NCI-H1092 (cell line): ENCODE measurements around the gene SHISAL2A.

ENCODE experiments used
- DNase-seq: peaks from one replicate; lab custom pipeline; 2025; lab: John Stamatoyannopoulos, UW

SHISAL2A gene

DNA sequence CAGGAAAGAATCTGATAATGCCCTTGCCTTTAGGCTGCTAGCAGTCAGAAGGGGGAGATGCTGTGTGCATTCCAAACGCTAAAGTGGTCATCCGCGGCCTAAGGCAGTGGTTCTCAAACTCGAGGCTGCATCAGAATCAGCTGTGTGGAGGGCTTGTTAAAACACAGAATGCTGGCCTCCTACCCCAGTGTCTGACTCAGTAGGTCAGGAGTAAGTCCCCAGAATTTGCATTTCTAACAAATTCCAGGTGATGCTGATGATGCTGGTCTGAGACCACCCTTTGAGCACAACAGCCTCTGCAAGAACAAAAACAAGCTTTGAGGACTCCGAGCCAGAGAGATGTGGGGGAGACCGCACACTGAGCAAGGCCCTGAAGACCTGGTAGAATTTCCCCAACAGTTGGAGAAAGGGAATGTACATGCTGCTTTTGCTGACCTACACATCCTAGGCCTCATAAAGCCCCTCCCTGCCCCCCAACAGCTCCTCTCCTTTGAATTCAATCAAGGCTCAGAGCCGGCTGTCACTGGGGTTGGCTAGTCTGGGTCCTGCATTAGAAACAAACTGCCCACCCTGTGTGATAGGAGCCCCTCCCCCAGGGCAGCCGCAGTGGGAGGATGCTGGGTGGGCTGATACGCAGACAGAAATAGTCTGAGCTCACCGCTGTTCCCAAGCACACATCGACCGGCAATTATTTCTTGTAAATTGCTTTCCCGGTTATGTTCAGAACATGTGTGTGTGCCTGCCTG lies 27.1 kb downstream of the SHISAL2A start:
- no peak for DNase-seq

DNA sequence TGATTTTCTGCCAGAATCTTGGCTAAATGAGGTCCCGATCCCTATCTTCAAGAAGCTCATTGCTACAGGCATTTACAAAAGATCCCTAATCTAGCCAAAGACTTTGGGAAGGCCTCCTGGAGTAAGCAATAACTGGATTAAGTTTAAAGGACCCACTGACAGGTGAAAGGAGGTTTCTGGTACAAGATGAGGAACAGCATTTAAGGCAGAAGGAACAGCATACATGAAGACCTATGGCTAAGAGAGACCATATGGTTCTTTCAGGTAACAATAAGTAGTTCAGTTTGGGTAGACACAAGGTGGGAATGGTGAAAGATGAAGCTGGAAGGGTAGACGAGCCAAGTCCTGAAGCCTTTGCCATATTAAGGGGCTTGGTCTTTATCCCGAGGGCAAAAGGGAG lies 27.8 kb downstream of the SHISAL2A start:
- DNase-seq: no peak

DNA sequence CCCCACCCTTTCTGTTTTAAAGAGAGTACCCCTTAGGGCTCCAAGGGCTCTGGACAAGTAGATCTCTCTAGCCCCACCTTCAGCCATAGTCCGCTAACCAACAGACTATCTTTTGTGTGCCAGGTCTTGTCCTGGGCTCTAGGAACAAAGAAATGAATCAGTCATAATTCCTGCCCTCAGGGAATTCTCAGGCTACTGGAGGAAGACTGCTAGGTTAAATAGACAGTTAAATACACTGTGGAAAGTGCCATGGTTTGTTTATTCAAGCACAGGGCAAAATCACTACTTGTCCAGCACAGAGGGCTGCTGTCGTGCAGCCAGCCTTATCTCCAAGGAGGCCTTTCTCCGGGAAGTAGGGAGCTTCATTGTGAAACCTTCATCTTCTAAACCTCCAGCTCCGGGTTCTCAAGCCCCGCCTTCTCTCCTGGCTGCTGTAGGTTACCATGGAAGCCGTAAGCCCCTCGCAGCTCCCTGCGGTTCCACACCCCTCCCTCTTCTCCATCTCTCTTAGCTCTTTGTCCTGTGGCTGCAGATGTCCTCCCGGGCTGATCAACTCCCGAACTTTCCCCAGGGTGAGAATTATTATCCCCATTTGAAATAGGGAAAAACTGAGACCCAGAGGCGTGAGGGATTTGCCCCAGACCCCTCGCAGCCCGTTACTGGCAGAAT lies 29.8 kb downstream of the SHISAL2A start:
- no peak for DNase-seq

DNA sequence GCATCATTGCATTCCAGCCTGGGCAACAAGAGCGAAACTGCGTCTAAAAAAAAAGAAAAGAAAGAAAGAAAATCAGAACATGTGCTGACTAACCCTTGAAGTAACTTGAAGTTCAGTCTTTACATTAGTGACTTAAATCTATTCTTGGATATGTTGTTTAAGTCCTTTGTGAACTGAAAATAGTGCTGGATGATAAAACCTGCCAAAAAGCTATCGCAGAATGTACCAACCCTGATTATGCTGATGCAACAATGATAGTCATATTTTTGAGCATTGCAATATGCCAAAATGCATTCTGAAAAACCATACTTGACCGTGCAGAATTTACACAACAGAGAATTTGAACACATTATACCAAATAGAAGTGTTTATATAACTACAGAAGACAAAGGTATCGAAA lies 30.7 kb downstream of the SHISAL2A start:
- DNase-seq: no peak

DNA sequence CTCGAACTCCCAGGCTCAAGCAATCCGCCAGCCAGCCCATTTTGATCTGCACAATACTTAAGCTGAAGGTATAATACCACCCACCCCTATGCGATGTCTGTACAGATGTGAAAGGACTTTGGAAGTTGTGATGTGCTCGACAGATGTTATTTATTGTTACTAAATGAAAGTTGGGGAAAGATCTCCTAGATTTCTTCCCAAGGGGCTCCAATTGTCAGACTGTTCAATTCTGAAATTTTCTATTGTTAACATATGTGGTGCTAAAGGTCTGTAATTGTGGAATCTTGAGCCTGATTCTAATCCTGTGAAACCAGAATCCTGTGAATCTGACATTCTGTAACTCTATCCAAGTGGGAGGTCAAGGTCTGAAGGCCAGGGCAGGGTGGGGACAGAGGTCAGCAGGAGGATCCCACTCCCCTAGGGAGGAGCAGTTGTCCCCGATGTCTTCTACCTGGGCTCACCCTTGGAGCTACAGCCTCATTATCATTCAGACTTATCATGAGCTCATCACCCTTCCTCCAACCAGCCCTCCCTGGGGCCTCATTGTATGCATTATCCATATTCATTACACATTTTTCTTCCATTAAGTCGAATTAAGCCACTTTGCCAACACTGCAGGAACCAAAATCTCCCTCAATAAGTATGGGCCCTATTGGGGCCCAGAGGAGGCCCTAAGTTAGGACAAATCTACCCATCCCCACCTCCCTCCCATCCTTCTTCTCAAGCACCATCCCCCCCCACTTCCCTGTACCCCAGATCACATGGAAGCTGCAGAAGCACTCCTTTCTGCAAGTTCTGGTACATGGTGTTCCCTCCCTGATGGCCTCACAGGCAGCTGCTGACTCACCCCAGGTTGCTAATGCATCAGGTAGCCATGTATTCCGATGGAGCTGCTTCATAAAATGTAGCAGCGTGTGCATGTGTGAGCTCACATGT lies 32.3 kb downstream of the SHISAL2A start:
- no peak for DNase-seq

DNA sequence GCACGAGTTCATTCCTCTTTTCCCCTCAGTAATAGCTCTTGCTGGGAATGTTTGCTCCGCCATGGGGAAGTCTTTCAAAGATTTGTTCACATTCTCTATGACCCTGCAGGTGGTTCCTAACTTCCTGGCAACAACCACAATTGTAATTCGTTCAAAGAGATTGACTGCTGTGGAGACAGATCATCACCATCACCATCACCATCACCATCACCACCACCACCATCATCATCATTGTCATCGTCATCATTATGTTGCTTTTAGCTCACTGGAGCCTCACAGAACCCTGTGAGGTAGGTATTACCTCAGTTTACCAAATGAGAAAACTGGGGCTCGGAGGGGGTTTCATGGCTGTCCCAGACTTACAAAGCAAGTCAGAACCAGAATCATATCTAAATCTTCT lies 34.3 kb downstream of the SHISAL2A start:
- DNase-seq: no peak

DNA sequence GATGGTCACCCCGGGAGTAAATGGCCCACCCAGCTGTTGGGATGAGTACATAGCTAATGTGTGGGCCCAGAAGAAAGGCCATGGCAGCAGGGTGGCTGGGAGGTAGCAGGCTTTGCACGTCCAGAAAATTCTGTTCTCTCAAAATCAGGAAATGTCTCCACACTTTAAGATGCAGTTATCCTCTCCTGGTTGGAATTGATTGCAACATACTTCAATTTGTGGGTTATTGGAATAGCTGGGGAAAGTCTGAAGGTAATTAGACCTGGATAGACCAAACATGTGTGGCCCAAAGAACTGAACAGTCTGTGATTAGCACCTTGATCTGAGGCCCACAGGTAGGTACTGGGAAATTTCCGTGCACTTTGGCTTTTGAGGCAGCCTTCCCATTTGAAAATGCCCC lies 35.0 kb downstream of the SHISAL2A start:
- no peak for DNase-seq

DNA sequence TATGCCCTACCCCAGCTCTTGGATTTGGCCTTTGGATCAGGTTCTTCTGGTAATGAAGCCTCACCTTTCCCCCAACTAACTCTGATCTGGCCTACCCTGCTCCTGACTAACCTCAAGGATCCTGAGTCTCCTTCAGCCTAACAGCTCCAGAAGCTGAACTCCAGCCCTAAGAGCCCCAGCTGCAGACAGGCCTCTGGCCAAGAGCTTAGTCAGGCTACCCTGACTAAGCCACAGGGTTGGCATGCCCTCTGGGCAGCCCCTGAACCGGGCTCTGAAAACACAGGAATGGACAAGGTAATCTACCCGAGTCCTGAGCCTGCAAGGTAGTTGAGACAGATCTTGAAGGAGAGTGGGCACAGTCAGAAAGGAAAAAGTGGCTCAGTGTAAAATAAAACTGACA lies 35.7 kb downstream of the SHISAL2A start:
- DNase-seq: no peak

DNA sequence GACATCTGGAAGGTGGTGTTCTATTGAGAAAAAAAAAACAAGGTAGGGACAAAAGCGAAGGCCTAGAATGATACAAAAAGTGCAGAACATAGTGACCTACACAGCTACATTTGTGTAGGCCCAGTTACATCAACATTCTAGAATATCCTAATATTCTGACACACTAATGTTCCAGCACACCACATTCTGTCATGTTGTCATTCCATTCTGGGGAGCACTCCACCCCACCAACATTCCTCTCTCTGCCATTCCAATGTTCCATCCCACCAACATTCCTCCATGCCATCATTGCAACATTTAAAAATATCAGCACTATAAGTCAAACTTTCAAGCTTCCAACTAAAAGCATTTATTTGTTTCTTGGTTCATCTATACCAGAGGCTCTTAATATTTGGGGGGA lies 36.7 kb downstream of the SHISAL2A start:
- no peak for DNase-seq

DNA sequence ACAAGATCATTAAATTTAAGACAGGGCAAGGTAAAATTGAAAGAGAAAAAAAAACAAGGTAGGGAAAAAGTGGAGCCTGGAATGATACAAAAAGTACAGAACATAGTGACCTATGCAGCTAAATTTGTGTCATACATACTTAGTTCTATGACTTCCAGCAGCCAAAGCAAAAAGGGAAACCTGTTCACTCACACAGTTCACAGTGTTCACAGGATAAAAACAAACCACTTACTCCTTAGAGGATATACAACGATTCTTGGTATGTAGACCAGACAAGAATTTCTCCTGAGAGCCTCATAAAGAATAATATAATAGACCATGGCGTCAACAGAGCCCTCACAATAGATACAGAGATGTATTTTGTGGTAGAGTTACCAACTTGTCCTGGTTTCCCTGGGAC lies 37.6 kb downstream of the SHISAL2A start:
- no peak for DNase-seq

DNA sequence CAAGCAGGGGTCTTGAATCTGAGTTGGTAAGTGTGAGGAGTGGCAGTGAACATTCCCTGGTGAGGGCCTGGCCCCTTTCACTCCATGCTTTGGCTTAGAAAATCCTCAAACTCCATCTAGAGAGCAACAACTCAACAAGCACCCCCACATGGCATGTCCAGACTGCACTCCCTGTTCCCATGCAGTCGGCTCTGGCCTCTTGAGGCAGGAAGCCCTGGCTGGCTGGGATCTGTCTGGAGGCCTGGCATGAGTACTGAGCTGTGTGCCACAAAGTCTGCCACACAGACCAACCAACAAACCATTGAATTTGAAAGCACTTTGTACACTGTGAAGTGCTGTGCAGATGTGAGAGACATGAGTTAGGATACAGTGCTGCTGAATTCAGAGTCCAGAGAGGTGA lies 40.0 kb downstream of the SHISAL2A start:
- DNase-seq: no peak

DNA sequence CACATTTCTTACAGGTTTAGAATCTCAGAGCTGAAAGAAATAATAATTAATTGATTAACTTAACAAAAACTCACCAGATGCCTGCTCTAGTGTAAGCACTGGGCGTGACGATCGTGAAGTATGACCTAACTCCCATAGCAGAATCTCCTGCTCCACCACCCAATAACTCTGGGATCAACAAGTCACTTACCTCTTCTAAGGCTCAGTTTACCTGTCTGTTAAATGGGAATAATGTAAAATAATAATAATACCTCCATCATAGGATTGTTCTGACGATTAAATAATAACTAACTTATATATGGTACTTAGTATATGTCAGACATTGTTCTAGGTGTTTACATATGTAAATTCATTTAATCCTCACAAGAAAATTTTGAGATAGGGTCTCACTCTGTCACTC lies 40.5 kb downstream of the SHISAL2A start:
- no peak for DNase-seq

DNA sequence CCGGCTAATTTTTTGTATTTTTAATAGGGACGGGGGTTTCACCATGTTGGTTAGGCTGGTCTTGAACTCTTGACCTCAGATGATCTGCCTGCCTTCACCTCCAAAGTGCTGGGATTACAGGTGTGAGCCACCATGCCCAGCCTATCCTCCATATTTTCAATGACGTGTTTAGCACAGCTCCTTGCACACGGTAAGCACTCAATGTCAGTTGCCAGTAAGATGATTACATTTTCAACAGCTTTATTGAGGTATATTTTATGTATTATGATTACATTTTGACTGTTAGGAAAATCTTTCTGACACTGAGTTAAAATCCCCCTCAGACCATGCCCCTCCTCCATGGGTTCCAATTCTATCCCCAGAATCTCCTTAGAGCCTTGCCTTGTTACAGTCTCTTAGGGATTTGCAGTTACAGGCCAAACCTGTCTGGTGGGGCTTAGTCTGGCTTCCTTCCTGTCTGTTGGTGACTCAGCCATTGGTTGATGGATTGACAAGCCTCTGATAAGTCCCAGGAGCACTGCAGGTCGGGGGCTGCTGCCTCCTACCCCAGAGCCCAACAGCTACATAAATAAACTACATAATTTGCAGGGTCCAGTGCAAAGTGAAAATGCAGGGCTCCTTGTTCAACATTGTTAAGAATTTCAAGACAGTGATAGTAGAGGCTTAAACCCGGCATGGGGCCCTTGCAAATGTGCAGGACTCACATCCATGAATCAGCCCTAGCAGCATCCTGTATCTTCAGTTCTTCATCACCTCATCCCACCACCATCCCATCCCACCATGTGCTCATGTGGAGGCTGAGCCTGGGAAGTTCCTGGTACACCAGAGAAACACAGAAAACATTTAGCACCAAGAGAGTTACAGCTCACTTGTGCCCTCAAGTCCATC lies 41.8 kb downstream of the SHISAL2A start:
- DNase-seq: no peak

DNA sequence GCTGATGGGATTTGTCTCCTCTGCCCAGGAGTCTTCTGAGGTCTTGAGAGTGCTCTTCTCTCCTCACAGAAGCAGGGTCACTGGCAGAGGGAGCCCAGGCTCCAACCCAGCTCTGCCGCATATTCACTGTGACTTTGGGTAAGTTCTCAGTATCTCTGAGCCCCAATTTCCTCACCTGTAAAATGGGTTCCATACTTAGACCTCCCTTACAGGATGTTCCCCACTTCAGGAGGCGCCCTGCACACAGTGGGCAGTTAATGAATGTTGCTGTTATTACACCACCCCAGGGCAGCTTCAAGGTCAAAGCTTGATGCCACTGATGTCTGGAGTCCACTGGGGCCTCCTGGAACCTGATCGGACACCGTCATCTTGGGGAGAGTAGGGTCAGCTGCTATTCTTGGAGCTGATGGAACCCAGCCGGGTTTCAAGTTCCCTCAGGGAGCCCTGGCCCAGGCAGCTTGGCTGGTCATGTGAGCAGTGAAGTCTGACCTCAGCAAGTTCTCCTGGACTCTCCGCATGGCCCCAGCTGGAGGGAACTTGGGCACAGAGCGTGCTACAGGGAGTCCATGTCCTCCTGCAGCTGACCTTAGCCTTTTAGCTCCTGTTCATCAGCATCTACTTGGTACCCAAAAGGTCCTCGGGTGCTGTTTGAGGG lies 43.4 kb downstream of the SHISAL2A start:
- no peak for DNase-seq

DNA sequence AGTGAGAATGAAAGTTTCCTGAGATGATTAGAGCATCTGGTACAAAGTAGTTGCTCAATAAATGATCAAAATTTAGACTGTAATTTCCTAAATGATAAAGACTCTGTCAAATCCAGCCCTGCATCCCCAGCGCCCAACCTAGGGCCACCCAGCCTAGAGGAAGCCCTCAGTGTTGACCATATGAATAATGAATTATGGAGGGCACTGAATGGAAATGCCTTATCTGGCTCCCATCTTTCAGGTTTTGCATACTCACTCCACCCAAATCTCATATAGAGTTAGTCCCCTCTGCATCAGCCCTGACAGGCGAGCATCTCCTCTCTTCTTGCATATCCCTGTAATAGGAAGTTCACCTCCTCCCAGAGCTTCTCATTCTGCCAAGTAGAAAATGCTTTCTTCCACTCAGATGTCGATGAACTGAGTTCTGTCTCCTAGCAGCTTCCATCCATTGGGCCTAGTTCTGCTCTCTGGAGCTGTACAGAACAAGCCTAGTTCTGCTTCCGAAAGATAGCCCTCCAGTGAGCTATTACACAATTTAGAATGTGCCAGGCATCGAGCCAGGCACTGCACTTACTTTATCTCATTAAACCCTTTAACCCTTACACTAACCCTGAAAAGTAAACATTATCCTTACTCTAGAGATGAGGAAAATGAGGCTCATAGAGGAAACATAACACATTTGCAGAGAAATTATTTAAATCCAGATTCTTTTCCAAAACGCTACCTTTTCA lies 44.3 kb downstream of the SHISAL2A start:
- DNase-seq: no peak

DNA sequence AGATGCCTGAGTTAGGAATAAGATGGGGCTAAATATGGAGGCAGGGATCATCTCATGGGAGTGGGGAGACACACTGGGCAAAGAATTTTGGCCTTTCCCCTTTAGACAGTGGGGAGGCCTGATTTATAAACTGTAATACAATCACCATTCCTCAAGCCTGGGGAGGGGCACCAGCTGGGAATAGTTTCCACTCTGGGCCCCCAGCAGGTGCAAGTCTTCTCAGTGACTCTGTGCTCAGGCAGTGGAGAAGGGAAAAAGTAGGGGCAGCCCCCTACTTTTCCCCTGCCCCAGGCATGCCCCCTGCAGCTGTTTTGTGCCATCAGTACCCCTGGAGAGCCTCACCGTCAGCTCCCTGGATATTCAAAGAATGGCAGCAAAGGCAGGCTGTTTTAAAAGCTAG lies 46.1 kb downstream of the SHISAL2A start:
- no peak for DNase-seq

DNA sequence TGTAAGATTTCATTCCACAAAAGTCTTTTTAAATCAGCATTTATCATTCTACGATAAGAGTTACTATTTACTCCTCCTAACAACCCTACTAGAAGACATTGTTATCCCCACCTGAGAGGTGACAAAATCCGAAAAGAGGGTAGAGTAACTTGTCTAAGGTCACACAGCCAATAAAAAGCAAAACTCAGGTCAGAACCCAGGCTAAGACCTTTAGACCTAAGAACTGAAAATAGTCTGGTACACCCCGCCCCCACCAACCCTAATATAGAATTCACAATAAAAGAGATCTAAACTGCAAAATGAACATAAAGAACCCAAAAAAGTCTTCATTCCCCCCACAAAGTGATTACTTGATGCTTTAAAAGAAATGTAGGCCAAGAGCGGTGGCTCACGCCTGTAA lies 46.5 kb downstream of the SHISAL2A start:
- DNase-seq: no peak

DNA sequence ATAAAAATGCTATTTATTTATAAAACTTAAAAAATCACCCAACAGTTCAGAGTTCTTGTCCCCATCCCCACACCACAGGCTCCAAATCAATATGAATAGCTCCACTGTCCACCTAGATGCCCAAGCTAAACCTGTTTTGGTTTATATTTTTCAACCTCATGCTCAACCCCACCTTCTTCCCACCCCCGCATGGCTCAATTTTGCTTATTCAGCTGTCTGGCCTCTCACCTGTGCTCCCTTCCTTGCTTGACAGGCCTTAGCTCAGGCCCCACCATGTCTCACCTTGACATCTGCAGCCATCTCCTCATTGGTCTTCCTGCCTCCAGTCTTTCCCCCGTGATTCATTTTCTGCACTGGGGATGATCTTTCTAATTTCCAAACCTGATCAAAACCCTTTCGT lies 47.4 kb downstream of the SHISAL2A start:
- DNase-seq: no peak

DNA sequence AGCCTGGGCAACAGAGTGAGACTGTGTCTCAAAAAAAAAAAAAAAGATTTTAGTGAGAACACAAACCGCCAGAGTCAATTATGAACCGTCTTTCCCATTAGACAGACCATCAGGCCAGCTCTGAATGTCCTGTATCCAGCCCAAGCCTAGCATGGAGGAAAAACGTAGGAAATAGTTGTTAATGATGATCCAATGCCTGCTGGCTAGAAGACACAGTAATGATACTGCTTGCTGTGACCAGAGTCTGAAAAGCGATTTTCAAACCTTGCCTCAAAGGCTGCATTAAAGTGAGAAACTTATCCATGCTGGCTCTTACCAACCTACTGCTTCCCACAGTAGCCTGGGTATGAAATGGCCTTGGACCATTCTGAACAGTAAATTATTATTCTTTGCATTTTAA lies 48.2 kb downstream of the SHISAL2A start:
- DNase-seq: no peak

DNA sequence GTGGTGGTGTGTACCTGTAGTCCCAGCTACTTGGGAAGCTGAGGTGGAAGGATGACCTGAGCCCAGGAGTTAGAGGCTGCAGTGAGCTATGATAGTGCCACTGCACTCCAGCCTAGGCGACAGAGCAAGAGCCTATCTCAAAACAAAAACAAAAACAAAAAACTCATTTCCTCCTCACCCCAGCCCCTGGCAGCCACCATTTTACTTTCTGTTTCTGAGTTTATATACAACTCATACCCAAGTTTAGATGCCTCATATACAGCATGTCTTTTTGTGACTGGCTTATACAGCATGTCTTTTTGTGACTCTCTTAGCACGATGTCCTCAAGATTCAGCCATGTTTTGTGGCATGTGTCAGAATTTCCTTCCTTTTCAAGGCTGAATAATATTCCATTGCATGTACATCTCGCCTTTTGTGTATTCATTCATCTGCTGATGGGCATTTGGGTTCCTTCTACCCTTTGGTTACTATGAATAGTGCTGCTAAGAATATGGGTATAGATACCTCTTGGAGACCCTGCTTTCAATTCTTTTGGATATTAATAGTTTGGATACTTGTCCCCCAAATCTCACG lies 50.5 kb downstream of the SHISAL2A start:
- DNase-seq: no peak
